Progenitor cell of endocrine pancreas (in vitro differentiated cells): Measurements from ENCODE around the gene POC5. TPM values are rescaled to one million over a fixed set of nuclear protein-coding genes. Genes with fewer than 3 reads are reported as not detected.
"Not testable (repeated sequence)": the region's sequence is repeated elsewhere in the genome, so short reads cannot be mapped to it uniquely, and the experiment has no call there.

ENCODE experiments used
- DNase-seq: peaks from one replicate; pipeline ENCODE4 v3.0.0; 2021; ENCODE audit warnings: low spot score; ENCODE audit not compliant: unreplicated experiment
- H3K27ac Mint-ChIP-seq: 2 replicates; pipeline ENCODE4 v1.8.0; 2021; ENCODE audit warnings: mild to moderate bottlenecking, moderate library complexity, mixed read lengths
- H3K27me3 Mint-ChIP-seq: 2 replicates; pipeline ENCODE4 v1.8.0; 2021; ENCODE audit warnings: mixed read lengths
- H3K36me3 Mint-ChIP-seq: 2 replicates; pipeline ENCODE4 v1.8.0; 2022; ENCODE audit warnings: mixed read lengths; ENCODE audit not compliant: insufficient read depth
- H3K4me1 Mint-ChIP-seq: 2 replicates; pipeline ENCODE4 v1.8.0; 2021; ENCODE audit warnings: low read depth, mixed read lengths
- H3K4me3 Mint-ChIP-seq: 2 replicates; pipeline ENCODE4 v1.8.0; 2021; ENCODE audit warnings: low read depth, mild to moderate bottlenecking, moderate library complexity, mixed read lengths
- H3K9me3 Mint-ChIP-seq: 2 replicates; pipeline ENCODE4 v1.8.0; 2021; ENCODE audit warnings: low read depth, mixed read lengths
- CTCF ChIP-seq: fragments of 200-600 bp; sonication (generic); IDR thresholded peaks from one replicate; pipeline ENCODE4 v1.5.0; 2021; ENCODE audit warnings: antibody characterized with exemption, mild to moderate bottlenecking; ENCODE audit not compliant: unreplicated experiment
- total RNA-seq: library from RNA; stranded (reverse); gene quantifications from 2 replicates; pipeline ENCODE4 v1.2.1, GENCODE V29; 2021

Gene POC5
- total RNA-seq, 1 donor from 2014 or later = 16.2 TPM

GRCh38 chr5:75727931-75728330 lies 10.7 kb upstream of the POC5 start:
- Mint-ChIP-seq H3K27ac (no peak overlapping the region), H3K9me3 (no peaks in the 10 kb centered on the region), H3K27me3 (peaks cover 5% of the 10 kb centered on the region), H3K4me3 (no peak overlapping the region), H3K36me3 (no peaks in the 10 kb centered on the region), H3K4me1 (no peaks in the 10 kb centered on the region)
- TF ChIP-seq CTCF = no peak
- no peak for DNase-seq

GRCh38 chr5:75726224-75726623 lies 9.0 kb upstream of the POC5 start:
- not testable (repeated sequence) for DNase-seq, H3K36me3 Mint-ChIP-seq, H3K4me1 Mint-ChIP-seq, H3K9me3 Mint-ChIP-seq, H3K27ac Mint-ChIP-seq, H3K4me3 Mint-ChIP-seq
- H3K27me3 Mint-ChIP-seq = peaks cover 12% of the 10 kb centered on the region

- no peaks in the 10 kb centered on the region for H3K9me3 Mint-ChIP-seq
- DNase-seq = no peak
- H3K27ac Mint-ChIP-seq = no peak overlapping the region
- no peaks in the 10 kb centered on the region for H3K4me1 Mint-ChIP-seq
- no peak overlapping the region for H3K4me3 Mint-ChIP-seq
- H3K36me3 Mint-ChIP-seq = no peaks in the 10 kb centered on the region
- peaks cover 23% of the 10 kb centered on the region for H3K27me3 Mint-ChIP-seq
- no peak for TF ChIP-seq CTCF
Observed at GRCh38 chr5:75723378-75723777, 6.1 kb upstream of the POC5 start.

- peaks cover 2% of the 10 kb centered on the region for H3K36me3 Mint-ChIP-seq
- H3K9me3 Mint-ChIP-seq = no peaks in the 10 kb centered on the region
- no peak for DNase-seq
- no peak overlapping the region for H3K4me3 Mint-ChIP-seq
- H3K27ac Mint-ChIP-seq = no peak overlapping the region
- H3K4me1 Mint-ChIP-seq = peaks cover 4% of the 10 kb centered on the region
- TF ChIP-seq CTCF = no peak
- peaks cover 21% of the 10 kb centered on the region for H3K27me3 Mint-ChIP-seq
Observed at GRCh38 chr5:75721573-75721972, 4.3 kb upstream of the POC5 start.

GRCh38 chr5:75720882-75721281 lies 3.6 kb upstream of the POC5 start:
- H3K9me3 Mint-ChIP-seq = no peaks in the 10 kb centered on the region
- DNase-seq = no peak
- H3K36me3 Mint-ChIP-seq = peaks cover 2% of the 10 kb centered on the region
- H3K4me1 Mint-ChIP-seq = peaks cover 9% of the 10 kb centered on the region
- H3K4me3 Mint-ChIP-seq = no peak overlapping the region
- peaks cover 20% of the 10 kb centered on the region for H3K27me3 Mint-ChIP-seq
- no peak for TF ChIP-seq CTCF
- H3K27ac Mint-ChIP-seq = no peak overlapping the region

- peak overlapping the region; percentile 99 for H3K4me3 Mint-ChIP-seq
- peak overlapping the region; percentile 98 for H3K27ac Mint-ChIP-seq
- H3K36me3 Mint-ChIP-seq = peaks cover 3% of the 10 kb centered on the region
- H3K4me1 Mint-ChIP-seq = peaks cover 12% of the 10 kb centered on the region
- TF ChIP-seq CTCF = no peak
- H3K9me3 Mint-ChIP-seq = no peaks in the 10 kb centered on the region
- H3K27me3 Mint-ChIP-seq = peaks cover 14% of the 10 kb centered on the region
- no peak for DNase-seq
Observed at GRCh38 chr5:75716715-75717081, 539 bp downstream of the POC5 start.
